Natural killer cell treated with Interleukin-12 subunit alpha and Interleukin-12 subunit beta and Interleukin-15 and Interleukin-18, amount 100 ng/mL, for 72 hours (primary cell): Measurements from ENCODE around the gene SLC18A2. TPM values are rescaled to one million over a fixed set of nuclear protein-coding genes. Genes with fewer than 3 reads are reported as not detected.

ENCODE experiments used
- ATAC-seq, 2 donors: fragments of 150-1000 bp; cut with Tn5 transposase in 1 of 2; sonication (Bioruptor Pico), chemical (Tn5 transposase) in 1 of 2; 2 replicates each; pipeline ENCODE4 v1.10.0; 2021
- DNase-seq: peaks from one replicate; pipeline ENCODE4 v3.0.0; 2022; ENCODE audit warnings: low spot score
- H3K27ac Mint-ChIP-seq, 2 donors: 1 replicate in 1 of 2; 2 replicates in 1 of 2; pipeline ENCODE4 v1.8.0; 2022; ENCODE audit warnings: mixed read lengths in 2 of 2, mild to moderate bottlenecking in 1 of 2, moderate library complexity in 1 of 2
- H3K27me3 Mint-ChIP-seq, 2 donors: 1 replicate in 1 of 2; 2 replicates in 1 of 2; pipeline ENCODE4 v1.8.0; 2022; ENCODE audit warnings: mixed read lengths in 2 of 2
- H3K36me3 Mint-ChIP-seq: one replicate; pipeline ENCODE4 v1.8.0; 2022; ENCODE audit warnings: mixed read lengths
- H3K4me1 Mint-ChIP-seq, 2 donors: 1 replicate in 1 of 2; 2 replicates in 1 of 2; pipeline ENCODE4 v1.8.0; 2022; ENCODE audit warnings: low read depth in 2 of 2, mixed read lengths in 2 of 2, mild to moderate bottlenecking in 1 of 2
- H3K4me3 Mint-ChIP-seq: one replicate; pipeline ENCODE4 v1.8.0; 2022; ENCODE audit warnings: mixed read lengths
- H3K9me3 Mint-ChIP-seq: 2 replicates; pipeline ENCODE4 v1.8.0; 2022; ENCODE audit warnings: mixed read lengths
- total RNA-seq, 2 donors: library from RNA; stranded (reverse); gene quantifications; one replicate each; pipeline ENCODE4 v1.2.3, GENCODE V29; 2022

Gene SLC18A2
- total RNA-seq, 2 donors from 2014 or later, result 0.59 TPM; not detected in 1

DNA sequence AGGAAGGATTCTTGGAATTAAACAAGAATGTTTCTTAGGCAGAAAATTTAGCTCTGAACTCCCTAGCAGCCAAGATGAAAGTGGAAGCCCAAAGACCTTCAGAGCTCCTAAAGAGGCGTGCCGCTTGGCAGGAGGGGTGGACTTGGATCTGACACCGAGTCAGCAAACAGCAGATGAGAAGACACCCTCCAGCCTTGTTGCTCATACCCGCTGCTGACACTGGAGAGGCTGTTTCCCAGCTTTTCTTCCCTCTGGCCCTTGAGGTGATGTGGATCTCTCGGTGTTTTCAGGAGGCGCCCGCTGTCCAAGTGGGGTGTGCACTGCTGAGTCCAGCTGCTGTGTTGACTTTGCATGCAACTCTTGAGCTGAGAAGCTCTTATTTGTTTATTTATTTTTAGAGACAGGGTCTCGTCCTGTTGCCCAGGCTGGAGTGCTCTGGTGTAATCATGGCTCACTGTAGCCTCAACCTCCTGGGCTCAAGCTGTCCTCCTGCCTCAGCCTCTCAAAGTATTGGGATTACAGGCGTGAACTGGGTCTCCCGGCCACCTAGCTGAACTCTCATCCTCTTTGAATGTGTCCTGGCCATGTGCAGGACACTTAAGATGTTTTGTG lies 21.5 kb downstream of the SLC18A2 start:
- no peak overlapping the region for H3K27ac Mint-ChIP-seq
- no peak overlapping the region for H3K4me3 Mint-ChIP-seq
- no peaks in the 10 kb centered on the region for H3K36me3 Mint-ChIP-seq
- H3K9me3 Mint-ChIP-seq, result no peaks in the 10 kb centered on the region
- H3K27me3 Mint-ChIP-seq, result peaks cover 27 to 31% of the 10 kb centered on the region in 2 donors
- ATAC-seq, result no peak
- DNase-seq, result no peak
- peaks cover 12 to 16% of the 10 kb centered on the region in 2 donors for H3K4me1 Mint-ChIP-seq

DNA sequence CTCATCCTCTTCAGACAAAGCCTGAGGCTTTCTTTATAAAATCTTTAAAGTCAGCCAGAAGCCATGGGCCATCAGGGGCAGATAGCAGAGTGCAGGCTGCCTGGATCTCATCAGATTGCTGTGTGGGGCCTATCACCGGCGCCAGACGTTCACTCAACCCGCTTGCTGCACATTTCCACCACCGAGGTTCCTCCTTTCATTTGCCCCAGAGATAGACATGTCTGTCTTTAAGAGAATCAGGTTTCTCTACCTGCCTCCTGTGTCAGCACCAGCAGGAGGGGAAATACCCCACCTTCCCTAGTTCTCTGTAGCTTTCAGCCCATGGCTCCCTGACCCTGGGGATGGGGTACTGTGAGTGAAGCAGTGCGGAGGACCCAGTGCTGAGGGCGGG lies 22.0 kb downstream of the SLC18A2 start:
- peaks cover 25 to 31% of the 10 kb centered on the region in 2 donors for H3K27me3 Mint-ChIP-seq
- no peaks in the 10 kb centered on the region for H3K9me3 Mint-ChIP-seq
- peaks cover 12 to 16% of the 10 kb centered on the region in 2 donors for H3K4me1 Mint-ChIP-seq
- DNase-seq, result no peak
- no peaks in the 10 kb centered on the region for H3K36me3 Mint-ChIP-seq
- ATAC-seq, result no peak
- no peak overlapping the region for H3K27ac Mint-ChIP-seq
- no peak overlapping the region for H3K4me3 Mint-ChIP-seq

DNA sequence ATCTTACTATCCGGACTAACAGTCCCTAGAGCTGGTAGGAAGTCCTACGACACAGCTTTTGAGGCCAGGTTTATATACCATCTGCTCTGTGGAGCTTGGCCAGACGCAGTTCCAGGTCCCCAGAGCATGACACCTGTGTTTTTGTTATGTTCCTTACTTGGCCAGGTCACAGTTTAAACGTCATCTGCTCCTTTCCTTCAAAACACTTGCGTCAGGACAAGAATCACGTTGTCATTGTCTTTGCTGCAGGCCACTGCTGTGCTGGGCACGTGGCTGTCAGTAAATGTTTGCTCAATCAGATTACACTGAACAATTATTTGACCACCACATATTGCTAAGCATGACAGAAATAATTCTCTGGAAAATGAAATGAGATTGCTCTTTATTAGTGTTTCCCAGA lies 23.9 kb downstream of the SLC18A2 start:
- Mint-ChIP-seq H3K27ac (no peak overlapping the region), H3K27me3 (peaks cover 11 to 18% of the 10 kb centered on the region in 2 donors), H3K36me3 (no peaks in the 10 kb centered on the region), H3K9me3 (no peaks in the 10 kb centered on the region), H3K4me1 (peaks cover 6 to 10% of the 10 kb centered on the region in 2 donors), H3K4me3 (no peak overlapping the region)
- DNase-seq (no peak), ATAC-seq (no peak)

DNA sequence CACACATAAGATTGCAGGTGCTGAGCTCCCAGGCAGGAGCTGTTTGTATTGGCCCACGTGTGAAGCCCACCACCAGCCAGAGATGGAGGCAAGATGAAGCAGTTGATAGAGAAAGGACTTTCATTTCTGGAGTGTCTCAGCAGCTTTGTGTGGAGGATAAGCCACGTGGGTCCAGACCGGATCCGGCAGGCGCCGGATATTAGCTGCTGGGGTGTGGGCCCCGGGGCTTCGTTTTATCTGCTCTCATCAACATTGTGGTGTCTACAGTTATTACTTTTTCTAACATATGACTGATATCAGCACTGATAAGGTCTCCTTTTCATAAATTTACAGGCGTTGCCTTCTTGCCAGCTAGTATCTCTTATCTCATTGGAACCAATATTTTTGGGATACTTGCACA lies 25.5 kb downstream of the SLC18A2 start:
- ATAC-seq, result no peak

DNA sequence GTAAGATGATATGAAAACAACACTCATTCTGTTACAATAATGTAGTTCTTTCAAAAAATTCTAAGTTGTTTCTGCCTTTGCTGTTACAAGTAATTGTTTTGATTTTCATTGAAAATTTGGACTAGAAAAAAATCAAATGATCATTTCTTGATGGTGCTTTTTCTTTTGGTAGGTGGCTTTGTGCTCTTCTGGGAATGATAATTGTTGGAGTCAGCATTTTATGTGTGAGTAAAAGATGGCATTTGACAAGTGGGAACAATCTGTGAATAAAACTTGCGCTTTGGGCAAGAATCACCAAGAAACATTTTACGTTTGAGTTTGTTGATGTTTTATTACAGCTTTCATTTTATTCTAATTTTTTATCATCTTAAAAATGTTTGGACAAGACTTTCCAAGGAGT lies 25.9 kb downstream of the SLC18A2 start:
- ATAC-seq (no peak), DNase-seq (no peak)
- Mint-ChIP-seq H3K9me3 (no peaks in the 10 kb centered on the region), H3K36me3 (no peaks in the 10 kb centered on the region), H3K4me1 (no peaks in the 10 kb centered on the region), H3K27me3 (peaks cover 1 to 2% of the 10 kb centered on the region in 2 donors), H3K27ac (no peak overlapping the region), H3K4me3 (no peak overlapping the region)

More for the DNA sequence above, 25.5 kb downstream of the SLC18A2 start:
- no peak for DNase-seq
- Mint-ChIP-seq H3K9me3 (no peaks in the 10 kb centered on the region), H3K36me3 (no peaks in the 10 kb centered on the region), H3K4me3 (no peak overlapping the region), H3K4me1 (peaks cover 0 to 4% of the 10 kb centered on the region in 2 donors), H3K27ac (no peak overlapping the region), H3K27me3 (peaks cover 5% of the 10 kb centered on the region in 2 donors)

DNA sequence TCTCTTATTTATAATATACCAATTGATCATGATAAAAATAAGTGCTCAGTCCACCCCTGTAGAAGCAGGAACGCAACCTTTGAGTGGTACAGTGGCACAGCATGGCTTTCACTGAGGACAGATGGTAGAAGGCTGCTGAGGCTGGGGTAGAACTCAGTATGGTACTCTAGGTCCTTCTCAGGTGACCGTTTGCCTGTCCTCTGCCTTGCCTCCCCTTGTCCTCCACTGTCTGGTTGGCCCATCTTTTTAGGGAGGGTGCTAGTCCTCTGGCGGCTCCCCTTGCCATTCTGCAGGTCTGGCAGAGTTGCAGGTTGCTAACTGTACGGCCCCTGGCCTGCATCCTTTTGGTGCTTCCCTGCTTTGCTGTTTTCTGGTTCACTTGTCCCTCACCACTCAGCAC lies 27.3 kb downstream of the SLC18A2 start:
- no peak for DNase-seq
- Mint-ChIP-seq H3K9me3 (no peaks in the 10 kb centered on the region), H3K4me1 (no peaks in the 10 kb centered on the region), H3K36me3 (no peaks in the 10 kb centered on the region), H3K27me3 (peaks cover 0 to 2% of the 10 kb centered on the region in 2 donors), H3K27ac (no peak overlapping the region), H3K4me3 (no peak overlapping the region)
- ATAC-seq, result no peak

DNA sequence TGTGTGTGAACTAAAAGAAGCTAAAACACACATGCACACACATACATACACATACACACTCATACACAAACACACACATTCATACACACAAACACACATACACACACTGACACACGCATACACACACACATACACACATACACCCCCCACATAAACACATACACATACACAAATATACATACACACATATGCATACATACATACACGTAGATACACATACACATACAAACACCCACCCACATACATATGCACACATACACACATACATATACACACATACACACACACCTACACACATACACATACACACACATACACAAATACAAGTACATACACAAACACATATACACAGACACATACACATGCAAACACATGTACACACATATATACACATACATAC lies 28.0 kb downstream of the SLC18A2 start:
- no peak overlapping the region for H3K4me3 Mint-ChIP-seq
- peaks cover 0 to 2% of the 10 kb centered on the region in 2 donors for H3K27me3 Mint-ChIP-seq
- DNase-seq (no peak), ATAC-seq (peak in 1 of 2 donors; percentile 32)
- no peaks in the 10 kb centered on the region for H3K9me3 Mint-ChIP-seq
- H3K36me3 Mint-ChIP-seq, result no peaks in the 10 kb centered on the region
- H3K27ac Mint-ChIP-seq, result no peak overlapping the region
- H3K4me1 Mint-ChIP-seq, result no peaks in the 10 kb centered on the region

DNA sequence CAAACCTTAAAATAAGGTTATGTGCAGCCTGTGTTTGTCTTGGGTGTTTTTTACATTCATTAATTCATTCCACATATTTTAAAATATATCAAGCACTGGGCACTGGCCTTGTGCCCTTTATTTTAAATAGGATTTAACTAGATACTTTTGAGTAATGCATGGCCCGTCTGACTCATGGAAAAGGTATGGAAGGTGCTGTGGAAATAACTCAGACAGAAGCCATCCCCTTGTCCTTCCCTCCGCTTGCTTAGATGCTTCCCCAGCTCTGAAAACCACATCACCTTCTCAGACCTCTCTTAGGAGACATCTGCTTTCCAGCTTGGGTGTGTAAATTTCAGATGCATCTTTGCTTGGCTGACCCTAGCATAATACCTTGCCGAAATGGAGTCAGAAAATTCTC lies 30.5 kb downstream of the SLC18A2 start:
- H3K27me3 Mint-ChIP-seq, result no peaks in the 10 kb centered on the region
- no peak for DNase-seq
- H3K9me3 Mint-ChIP-seq, result no peaks in the 10 kb centered on the region
- H3K4me1 Mint-ChIP-seq, result no peaks in the 10 kb centered on the region
- H3K36me3 Mint-ChIP-seq, result no peaks in the 10 kb centered on the region
- no peak overlapping the region for H3K4me3 Mint-ChIP-seq
- ATAC-seq, result no peak
- no peak overlapping the region for H3K27ac Mint-ChIP-seq

DNA sequence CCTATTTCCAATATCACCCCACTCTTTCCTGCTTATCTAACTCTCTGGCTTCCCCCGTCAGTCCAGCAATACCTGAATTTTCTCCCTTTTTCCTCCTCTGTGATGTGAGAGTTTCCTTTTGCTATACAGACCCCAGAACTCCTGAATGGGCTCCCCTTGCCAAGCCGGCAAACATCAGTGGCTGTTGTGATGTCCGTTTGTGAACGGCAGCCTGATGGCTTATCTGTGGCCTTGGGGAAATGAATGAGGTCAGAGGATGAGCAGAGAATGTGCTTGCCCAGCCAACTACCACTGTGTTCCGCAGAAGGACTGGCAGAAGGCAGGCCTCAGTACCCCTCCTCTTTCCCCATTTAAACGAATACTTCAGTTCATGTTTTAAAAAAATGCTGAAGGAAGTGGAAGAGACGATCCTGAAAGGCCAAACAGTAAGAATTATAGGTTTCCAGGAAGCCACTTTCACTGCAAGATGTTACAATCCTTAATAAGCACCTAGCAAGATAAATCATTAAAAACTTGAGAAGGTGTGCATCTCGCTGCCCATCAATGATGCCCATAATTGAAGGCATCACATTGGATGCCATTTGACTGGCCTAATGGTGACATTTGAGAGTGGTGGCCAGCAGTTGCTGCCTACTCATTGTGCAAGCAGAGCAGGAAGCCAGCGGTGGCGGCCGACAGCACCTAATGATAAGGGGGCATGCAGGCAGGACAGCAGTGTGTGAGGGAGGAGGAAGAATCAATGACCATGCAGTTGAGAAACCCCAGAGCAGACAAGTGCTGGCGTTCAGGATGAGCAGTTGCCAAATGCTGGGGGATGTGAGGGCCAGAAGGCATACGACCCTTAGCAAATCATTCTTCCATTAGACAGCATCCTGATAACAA lies 31.5 kb downstream of the SLC18A2 start:
- Mint-ChIP-seq H3K36me3 (no peaks in the 10 kb centered on the region), H3K4me3 (no peak overlapping the region), H3K27ac (peak overlapping the region in 1 of 2 donors; percentile 34), H3K4me1 (no peaks in the 10 kb centered on the region), H3K27me3 (no peaks in the 10 kb centered on the region), H3K9me3 (no peaks in the 10 kb centered on the region)
- ATAC-seq, result peak in 1 of 2 donors; percentile 63
- no peak for DNase-seq

DNA sequence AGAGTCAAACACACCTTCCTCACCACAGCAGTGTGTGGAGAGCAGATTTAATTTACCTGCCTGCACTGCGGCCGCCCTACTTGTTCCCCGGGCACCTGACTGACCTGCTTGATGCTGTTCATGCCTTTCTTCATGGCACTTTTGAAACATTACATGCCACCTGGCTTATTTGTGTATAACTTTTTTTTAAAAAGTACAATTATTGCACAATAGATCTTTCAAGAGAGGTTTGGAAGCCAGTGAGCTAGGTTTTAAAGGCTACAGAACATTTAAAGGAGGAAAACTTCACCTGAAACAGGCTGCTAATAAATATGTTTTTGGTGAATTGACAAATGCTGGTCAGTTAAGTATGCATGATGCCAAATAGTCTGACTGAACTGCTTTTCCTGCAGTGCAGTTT lies 33.1 kb downstream of the SLC18A2 start:
- Mint-ChIP-seq H3K27me3 (no peaks in the 10 kb centered on the region), H3K36me3 (no peaks in the 10 kb centered on the region), H3K27ac (no peak overlapping the region), H3K9me3 (no peaks in the 10 kb centered on the region), H3K4me3 (no peak overlapping the region), H3K4me1 (no peaks in the 10 kb centered on the region)
- ATAC-seq, result no peak
- DNase-seq, result no peak

DNA sequence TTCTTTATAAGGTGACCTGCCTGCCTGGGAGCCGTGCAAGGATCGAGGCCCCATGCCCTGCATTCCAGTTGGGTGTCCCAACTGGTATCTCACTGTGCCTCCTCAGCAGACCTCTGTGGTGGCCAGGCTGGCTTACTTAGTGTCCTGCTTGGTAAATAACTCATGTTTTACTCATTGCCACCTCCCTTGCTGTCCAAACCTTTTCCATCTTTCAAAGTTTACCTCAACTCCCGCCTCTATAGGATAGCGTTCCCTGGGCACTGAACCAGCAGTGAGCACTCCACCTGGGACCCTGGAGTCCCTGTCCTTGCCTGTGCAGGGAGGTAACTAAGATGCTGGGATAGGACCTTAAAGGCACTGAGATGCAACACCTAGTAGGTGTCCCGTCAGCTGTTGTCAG lies 33.6 kb downstream of the SLC18A2 start:
- Mint-ChIP-seq H3K36me3 (no peaks in the 10 kb centered on the region), H3K4me1 (no peaks in the 10 kb centered on the region), H3K9me3 (no peaks in the 10 kb centered on the region), H3K27me3 (no peaks in the 10 kb centered on the region), H3K4me3 (no peak overlapping the region), H3K27ac (no peak overlapping the region)
- no peak for DNase-seq
- ATAC-seq, result no peak

DNA sequence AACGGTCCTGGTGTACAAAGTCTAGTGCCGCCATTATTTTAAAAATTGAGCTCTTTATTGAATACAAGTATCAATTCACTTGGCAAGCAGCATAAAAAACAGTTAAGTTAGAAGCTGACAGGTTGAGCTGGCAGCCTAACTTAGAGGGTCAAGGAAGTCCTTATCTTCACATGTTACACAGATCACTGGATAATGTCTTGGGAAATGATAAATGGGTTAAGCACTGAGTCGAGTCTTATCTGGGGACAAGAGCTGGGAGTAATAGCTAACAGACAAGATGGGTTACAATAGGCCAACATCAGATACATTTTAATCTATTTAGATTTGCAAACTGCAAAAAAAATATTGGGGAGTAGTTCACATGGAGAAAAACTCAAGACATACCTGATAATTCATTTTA lies 34.2 kb downstream of the SLC18A2 start:
- Mint-ChIP-seq H3K27ac (no peak overlapping the region), H3K36me3 (no peaks in the 10 kb centered on the region), H3K27me3 (no peaks in the 10 kb centered on the region), H3K4me1 (no peaks in the 10 kb centered on the region), H3K4me3 (no peak overlapping the region), H3K9me3 (no peaks in the 10 kb centered on the region)
- no peak for DNase-seq
- ATAC-seq, result no peak

DNA sequence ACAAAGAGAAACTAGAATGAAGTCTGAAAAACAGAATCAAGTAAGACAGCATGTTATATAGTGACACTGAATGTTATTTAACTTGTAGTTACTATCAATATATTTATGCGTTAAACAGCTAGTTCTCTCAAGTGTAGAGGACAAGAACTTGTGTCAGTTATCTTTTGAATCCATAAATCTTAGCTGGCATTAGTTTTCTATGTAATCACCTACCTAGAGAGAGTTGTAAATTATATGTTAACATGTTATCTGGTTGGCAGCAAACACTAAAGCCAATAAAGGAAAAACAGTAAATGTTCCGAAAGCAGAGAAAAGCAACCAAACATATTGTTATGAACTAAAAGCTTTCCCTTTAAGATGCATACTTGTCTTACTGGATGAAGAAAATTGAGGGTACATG lies 36.8 kb downstream of the SLC18A2 start:
- ATAC-seq, result no peak
- Mint-ChIP-seq H3K27me3 (no peaks in the 10 kb centered on the region), H3K4me1 (no peaks in the 10 kb centered on the region)

DNA sequence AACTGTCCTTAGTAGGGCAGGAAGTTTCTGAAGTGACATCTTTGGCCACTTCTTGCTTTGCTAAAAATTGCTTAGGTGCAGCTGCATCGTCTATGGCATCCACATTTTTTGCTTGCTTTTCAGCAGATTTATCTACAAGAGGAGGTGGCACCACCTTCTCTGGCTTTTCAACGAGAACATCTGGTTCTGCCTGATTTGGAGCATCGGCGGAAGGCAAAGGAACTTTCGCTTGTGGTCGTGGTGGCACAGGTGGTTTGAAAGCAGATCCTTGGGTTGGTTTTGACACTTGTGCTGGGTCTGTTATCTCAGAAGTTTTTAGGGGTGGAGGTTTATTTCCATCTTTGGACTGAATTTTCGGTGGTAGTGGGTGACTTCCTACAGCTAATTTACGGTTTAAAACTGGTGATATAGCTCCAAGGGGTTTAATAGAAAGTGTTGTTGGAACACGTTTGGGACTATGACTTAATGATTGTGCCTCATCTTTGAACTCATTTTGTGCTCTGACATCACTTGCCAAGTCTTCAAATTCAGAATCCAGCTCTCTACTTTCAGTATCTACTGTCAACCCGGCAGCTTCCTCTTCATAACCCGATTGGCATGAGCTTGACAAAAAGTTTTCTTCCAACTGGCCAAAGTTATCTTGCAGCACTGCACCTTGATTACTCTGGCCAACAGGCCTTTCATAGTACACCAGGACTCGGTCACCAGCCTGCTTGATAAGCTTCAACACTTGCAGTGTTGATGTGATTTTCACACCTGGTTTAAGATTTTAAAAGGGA lies 44.0 kb downstream of the SLC18A2 start:
- Mint-ChIP-seq H3K4me1 (peaks cover 0 to 15% of the 10 kb centered on the region in 2 donors), H3K27me3 (no peaks in the 10 kb centered on the region), H3K36me3 (peaks cover 5% of the 10 kb centered on the region), H3K9me3 (no peaks in the 10 kb centered on the region), H3K4me3 (no peak overlapping the region), H3K27ac (no peak overlapping the region)
- ATAC-seq (no peak), DNase-seq (no peak)

More for the DNA sequence above, 36.8 kb downstream of the SLC18A2 start:
- H3K4me3 Mint-ChIP-seq, result no peak overlapping the region
- H3K36me3 Mint-ChIP-seq, result no peaks in the 10 kb centered on the region
- no peak for DNase-seq
- H3K27ac Mint-ChIP-seq, result no peak overlapping the region
- H3K9me3 Mint-ChIP-seq, result no peaks in the 10 kb centered on the region
